CD8-positive, alpha-beta memory T cell (primary cell): Measurements from ENCODE around the gene RRAS. TPM values are rescaled to one million over a fixed set of nuclear protein-coding genes. Genes with fewer than 3 reads are reported as not detected.

Source experiments
- CTCF ChIA-PET: fragments of 350-600 bp; sonication (Branson Sonifier 250); formaldehyde crosslinking; loops from one replicate; lab custom pipeline; 2021; ENCODE audit warnings: antibody characterized with exemption; lab: Charles Lee
- POLR2A ChIA-PET: fragments of 350-600 bp; sonication (Branson Sonifier 250); formaldehyde crosslinking; loops from one replicate; lab custom pipeline; 2021; ENCODE audit warnings: antibody characterized with exemption; lab: Charles Lee
- DNase-seq, 5 donors: peaks; one replicate each; pipeline versions ENCODE4 v3.0.0 to v3.0.0-alpha.2; 2020 to 2022; ENCODE audit warnings: mixed read lengths in 1 of 5
- H3K27ac ChIP-seq: one replicate; pipeline ENCODE4 v1.7.0; 2013; ENCODE audit warnings: low read depth, mild to moderate bottlenecking, low read length, moderate library complexity
- H3K27me3 ChIP-seq: 2 replicates; pipeline ENCODE4 v1.7.0; 2013; ENCODE audit warnings: low read length, mild to moderate bottlenecking; ENCODE audit not compliant: insufficient read depth, poor library complexity, severe bottlenecking
- H3K36me3 ChIP-seq: 2 replicates; pipeline ENCODE4 v1.7.0; 2013; ENCODE audit warnings: mild to moderate bottlenecking, low read length, moderate library complexity; ENCODE audit not compliant: insufficient read depth
- H3K4me1 ChIP-seq: 2 replicates; pipeline ENCODE4 v1.7.0; 2013; ENCODE audit warnings: mild to moderate bottlenecking, low read length, moderate library complexity; ENCODE audit not compliant: insufficient read depth
- H3K4me3 ChIP-seq: 2 replicates; pipeline ENCODE4 v1.7.0; 2013; ENCODE audit warnings: mild to moderate bottlenecking, low read length
- H3K9me3 ChIP-seq: 2 replicates; pipeline ENCODE4 v1.7.0; 2013; ENCODE audit warnings: mild to moderate bottlenecking, low read length
- H3K27ac Mint-ChIP-seq, 8 donors: one replicate each; pipeline ENCODE4 v1.8.0; 2020 to 2021; ENCODE audit warnings: mixed read lengths in 8 of 8, mild to moderate bottlenecking in 6 of 8, inconsistent platforms in 3 of 8, moderate library complexity in 3 of 8
- H3K27me3 Mint-ChIP-seq, 2 donors: one replicate each; pipeline ENCODE4 v1.8.0; 2020 to 2021; ENCODE audit warnings: mixed read lengths in 2 of 2, mild to moderate bottlenecking in 1 of 2, moderate library complexity in 1 of 2
- H3K36me3 Mint-ChIP-seq, 3 donors: one replicate each; pipeline ENCODE4 v1.8.0; 2020 to 2021; ENCODE audit warnings: mixed read lengths in 3 of 3, inconsistent platforms in 1 of 3, mild to moderate bottlenecking in 1 of 3
- H3K4me1 Mint-ChIP-seq, 3 donors: one replicate each; pipeline ENCODE4 v1.8.0; 2020 to 2021; ENCODE audit warnings: mixed read lengths in 3 of 3, inconsistent platforms in 1 of 3, mild to moderate bottlenecking in 1 of 3
- H3K4me3 Mint-ChIP-seq, 7 donors: one replicate each; pipeline ENCODE4 v1.8.0; 2020 to 2021; ENCODE audit warnings: mixed read lengths in 7 of 7, mild to moderate bottlenecking in 6 of 7, moderate library complexity in 4 of 7, inconsistent platforms in 2 of 7
- H3K9me3 Mint-ChIP-seq, 5 donors: one replicate each; pipeline ENCODE4 v1.8.0; 2020 to 2022; ENCODE audit warnings: mixed read lengths in 5 of 5, mild to moderate bottlenecking in 3 of 5, moderate library complexity in 2 of 5, inconsistent platforms in 1 of 5
- polyA plus RNA-seq: library from polyadenylated mRNA; unstranded; fragments of 300-500 nt; fragmentation: Illumina TruSeq; gene quantifications from one replicate; pipeline ENCODE4 v1.2.3, GENCODE V29; 2021
- total RNA-seq, 2 experiments: library from RNA; stranded (reverse); gene quantifications; one replicate each; pipeline ENCODE4 v1.2.3, GENCODE V29; 2021

RRAS gene
- total and polyA plus RNA-seq, 3 experiments from 2014 or later, result 5.3 to 16.0 (median 5.8) TPM

- Mint-ChIP-seq H3K9me3 (no peaks in the 10 kb centered on the region), H3K27me3 (no peaks in the 10 kb centered on the region), H3K36me3 (peaks cover 0 to 74% (median 1%) of the 10 kb centered on the region in 3 donors), H3K4me3 (no peak overlapping the region), H3K27ac (no peak overlapping the region), H3K4me1 (peaks cover 1% of the 10 kb centered on the region in 3 donors)
- CTCF ChIA-PET, result no interaction called here
- Histone ChIP-seq H3K4me3 (no peak overlapping the region), H3K27me3 (no peaks in the 10 kb centered on the region), H3K27ac (no peak overlapping the region), H3K9me3 (no peaks in the 10 kb centered on the region), H3K36me3 (peaks cover 39% of the 10 kb centered on the region), H3K4me1 (no peaks in the 10 kb centered on the region)
- DNase-seq, result no peak
- POLR2A ChIA-PET, result no interaction called here
Measured at GRCh38 chr19:49651820-49652550, 12.0 kb upstream of the RRAS start.

- POLR2A ChIA-PET, result no interaction called here
Measured at GRCh38 chr19:49651029-49651819, 11.3 kb upstream of the RRAS start.

GRCh38 chr19:49646586-49646985 is 6.6 kb upstream of the RRAS start:
- H3K9me3 Mint-ChIP-seq, result no peaks in the 10 kb centered on the region
- ChIA-PET POLR2A (no interaction called here), CTCF (no interaction called here)
- H3K4me1 Mint-ChIP-seq, result peaks cover 28 to 46% (median 31%) of the 10 kb centered on the region in 3 donors
- DNase-seq, result peak in 1 of 5 donors; percentile 37
- peaks cover 0 to 3% of the 10 kb centered on the region in 2 donors for H3K27me3 Mint-ChIP-seq
- peak overlapping the region in 3 of 8 donors; percentile 20 to 79 (median 52) for H3K27ac Mint-ChIP-seq
- H3K4me1 ChIP-seq, result peaks cover 13% of the 10 kb centered on the region
- H3K4me3 Mint-ChIP-seq, result peak overlapping the region in 2 of 7 donors; percentile 23 to 64
- peaks cover 0 to 65% (median 0%) of the 10 kb centered on the region in 3 donors for H3K36me3 Mint-ChIP-seq
- no peak overlapping the region for H3K4me3 ChIP-seq
- H3K9me3 ChIP-seq, result no peaks in the 10 kb centered on the region
- H3K27ac ChIP-seq, result no peak overlapping the region
- no peaks in the 10 kb centered on the region for H3K27me3 ChIP-seq
- H3K36me3 ChIP-seq, result peaks cover 17% of the 10 kb centered on the region

More at GRCh38 chr19:49651029-49651819, 11.3 kb upstream of the RRAS start:
- no peak overlapping the region for H3K27ac Mint-ChIP-seq
- no peak overlapping the region for H3K27ac ChIP-seq
- no peaks in the 10 kb centered on the region for H3K4me1 ChIP-seq
- no peaks in the 10 kb centered on the region for H3K27me3 Mint-ChIP-seq
- CTCF ChIA-PET, result no interaction called here
- H3K27me3 ChIP-seq, result no peaks in the 10 kb centered on the region
- no peak overlapping the region for H3K4me3 ChIP-seq
- peaks cover 38% of the 10 kb centered on the region for H3K36me3 ChIP-seq
- H3K4me3 Mint-ChIP-seq, result no peak overlapping the region
- no peaks in the 10 kb centered on the region for H3K9me3 ChIP-seq
- H3K9me3 Mint-ChIP-seq, result no peaks in the 10 kb centered on the region
- H3K36me3 Mint-ChIP-seq, result peaks cover 0 to 74% (median 1%) of the 10 kb centered on the region in 3 donors
- peak in 1 of 5 donors; percentile 45 for DNase-seq
- peaks cover 2 to 6% (median 4%) of the 10 kb centered on the region in 3 donors for H3K4me1 Mint-ChIP-seq

GRCh38 chr19:49645995-49646394 is 6.1 kb upstream of the RRAS start:
- Histone ChIP-seq H3K9me3 (no peaks in the 10 kb centered on the region), H3K4me3 (no peak overlapping the region), H3K36me3 (peaks cover 17% of the 10 kb centered on the region), H3K27ac (no peak overlapping the region), H3K4me1 (peaks cover 19% of the 10 kb centered on the region), H3K27me3 (no peaks in the 10 kb centered on the region)
- H3K27ac Mint-ChIP-seq, result peak overlapping the region in 2 of 8 donors; percentile 48 to 74
- CTCF ChIA-PET, result no interaction called here
- H3K4me3 Mint-ChIP-seq, result no peak overlapping the region
- no peaks in the 10 kb centered on the region for H3K9me3 Mint-ChIP-seq
- POLR2A ChIA-PET, result no interaction called here
- no peak for DNase-seq
- peaks cover 32 to 50% (median 36%) of the 10 kb centered on the region in 3 donors for H3K4me1 Mint-ChIP-seq
- H3K27me3 Mint-ChIP-seq, result peaks cover 0 to 3% of the 10 kb centered on the region in 2 donors
- H3K36me3 Mint-ChIP-seq, result peaks cover 0 to 64% (median 0%) of the 10 kb centered on the region in 3 donors

- H3K9me3 ChIP-seq, result no peaks in the 10 kb centered on the region
- POLR2A ChIA-PET, result interaction anchor here (1.2 kb wide), 1 partner anchor 9 kb away, joined by 4 read pairs; no protein-coding TSS in a partner anchor
- H3K36me3 ChIP-seq, result peaks cover 17% of the 10 kb centered on the region
- no peak overlapping the region for H3K27ac ChIP-seq
- H3K27me3 ChIP-seq, result no peaks in the 10 kb centered on the region
- Mint-ChIP-seq H3K36me3 (peaks cover 0 to 62% (median 0%) of the 10 kb centered on the region in 3 donors), H3K9me3 (no peaks in the 10 kb centered on the region), H3K27ac (peak overlapping the region in 2 of 8 donors; percentile 48 to 75), H3K4me1 (peaks cover 36 to 54% (median 40%) of the 10 kb centered on the region in 3 donors), H3K4me3 (no peak overlapping the region), H3K27me3 (peaks cover 0 to 3% of the 10 kb centered on the region in 2 donors)
- peaks cover 23% of the 10 kb centered on the region for H3K4me1 ChIP-seq
- CTCF ChIA-PET, result no interaction called here
- DNase-seq, result no peak
- H3K4me3 ChIP-seq, result no peak overlapping the region
Measured at GRCh38 chr19:49645592-49645991, 5.6 kb upstream of the RRAS start.

GRCh38 chr19:49643466-49643865 is 3.5 kb upstream of the RRAS start:
- ChIA-PET CTCF (interaction anchor here (1.1 to 2.8 kb wide), 5 partner anchors 12 to 35 kb away, joined by 3 to 14 read pairs (median 4); partner anchors contain the start of gene PRMT1), POLR2A (interaction anchor here (5.2 kb wide), 1 partner anchor 21 kb away, joined by 61 read pairs; the partner anchor contains the start of genes BCL2L12 and IRF3)
- no peaks in the 10 kb centered on the region for H3K27me3 ChIP-seq
- H3K36me3 ChIP-seq, result peaks cover 7% of the 10 kb centered on the region
- peak overlapping the region; percentile 85 to 97 (median 95) for H3K4me3 Mint-ChIP-seq
- no peaks in the 10 kb centered on the region for H3K9me3 Mint-ChIP-seq
- H3K36me3 Mint-ChIP-seq, result peaks cover 0 to 47% (median 0%) of the 10 kb centered on the region in 3 donors
- H3K27me3 Mint-ChIP-seq, result peaks cover 0 to 3% of the 10 kb centered on the region in 2 donors
- no peak overlapping the region for H3K4me3 ChIP-seq
- peak overlapping the region; percentile 12 to 98 (median 96) for H3K27ac Mint-ChIP-seq
- peaks cover 32% of the 10 kb centered on the region for H3K4me1 ChIP-seq
- no peak overlapping the region for H3K27ac ChIP-seq
- DNase-seq, result no peak
- peaks cover 48 to 72% (median 57%) of the 10 kb centered on the region in 3 donors for H3K4me1 Mint-ChIP-seq
- no peaks in the 10 kb centered on the region for H3K9me3 ChIP-seq

- H3K9me3 Mint-ChIP-seq, result no peaks in the 10 kb centered on the region
- no peaks in the 10 kb centered on the region for H3K9me3 ChIP-seq
- H3K4me3 ChIP-seq, result peak overlapping the region; percentile 67
- H3K4me1 ChIP-seq, result peaks cover 37% of the 10 kb centered on the region
- H3K36me3 ChIP-seq, result peaks cover 7% of the 10 kb centered on the region
- peak overlapping the region; percentile 85 to 97 (median 95) for H3K4me3 Mint-ChIP-seq
- peaks cover 0 to 3% of the 10 kb centered on the region in 2 donors for H3K27me3 Mint-ChIP-seq
- peaks cover 54 to 80% (median 65%) of the 10 kb centered on the region in 3 donors for H3K4me1 Mint-ChIP-seq
- ChIA-PET CTCF (interaction anchor here (1.0 to 2.8 kb wide), 5 partner anchors 13 to 96 kb away, joined by 3 to 14 read pairs (median 4); partner anchors contain the start of gene PRMT1), POLR2A (interaction anchor here (1.2 to 5.2 kb wide), 8 partner anchors 21 to 209 kb away, joined by 4 to 61 read pairs (median 6); partner anchors contain the start of genes ALDH16A1, BCL2L12, IRF3 and PTOV1)
- no peak for DNase-seq
- H3K27ac Mint-ChIP-seq, result peak overlapping the region; percentile 94 to 99 (median 98)
- no peaks in the 10 kb centered on the region for H3K27me3 ChIP-seq
- peaks cover 0 to 42% (median 0%) of the 10 kb centered on the region in 3 donors for H3K36me3 Mint-ChIP-seq
- H3K27ac ChIP-seq, result peak overlapping the region; percentile 90
Measured at GRCh38 chr19:49642492-49643035, 2.6 kb upstream of the RRAS start.
